Activated gamma-delta T cell treated with Interleukin-2 at 50 U/mL for 16 hours (primary cell): ENCODE measurements around the gene PRR14.
"Not testable (repeated sequence)": the region's sequence is repeated elsewhere in the genome, so short reads cannot be mapped to it uniquely, and the experiment has no call there.

Source experiments
- DNase-seq: peaks from one replicate; pipeline ENCODE4 v3.0.0-alpha.2; 2020

PRR14 gene

GRCh38 chr16:30650369-30651123 lies at the start of gene PRR14:
Gene PRR14, plus strand, starts transcription at chr16:30650960. Its CDS starts 686 bp downstream, at chr16:30651646.
- DNase-seq: peak; percentile 98

- no peak for DNase-seq
These were observed 48.8 kb upstream of the PRR14 start for GRCh38 chr16:30601966-30602365.

- DNase-seq: no peak
These were observed 48.0 kb upstream of the PRR14 start for GRCh38 chr16:30602616-30603277.

GRCh38 chr16:30603945-30604315 lies 46.8 kb upstream of the PRR14 start:
- DNase-seq: no peak

GRCh38 chr16:30604316-30604947 lies 46.3 kb upstream of the PRR14 start:
- no peak for DNase-seq

GRCh38 chr16:30605158-30605557 lies 45.6 kb upstream of the PRR14 start:
- DNase-seq: no peak

GRCh38 chr16:30606004-30606403 lies 44.8 kb upstream of the PRR14 start:
- DNase-seq: no peak

- DNase-seq: peak; percentile 22
These were observed 41.5 kb upstream of the PRR14 start for GRCh38 chr16:30609002-30609925.

- DNase-seq: peak; percentile 91
These were observed 40.6 kb upstream of the PRR14 start, which contains the start of gene ZNF689 for GRCh38 chr16:30609926-30610839. Gene ZNF689, minus strand, starts transcription at chr16:30610389. Its CDS starts 348 bp downstream, at chr16:30610041.

- DNase-seq: peak; percentile 52
These were observed 35.2 kb upstream of the PRR14 start for GRCh38 chr16:30615358-30616091.

GRCh38 chr16:30619202-30619601 lies 31.6 kb upstream of the PRR14 start:
- no peak for DNase-seq

- no peak for DNase-seq
These were observed 31.1 kb upstream of the PRR14 start for GRCh38 chr16:30619638-30620037.

GRCh38 chr16:30620169-30620568 lies 30.6 kb upstream of the PRR14 start:
- no peak for DNase-seq

- no peak for DNase-seq
These were observed 29.0 kb upstream of the PRR14 start for GRCh38 chr16:30621765-30622164.

GRCh38 chr16:30622455-30623032 lies 28.2 kb upstream of the PRR14 start:
- DNase-seq: no peak

- DNase-seq: no peak
These were observed 27.1 kb upstream of the PRR14 start for GRCh38 chr16:30623536-30624283.

GRCh38 chr16:30626236-30626635 lies 24.5 kb upstream of the PRR14 start:
- DNase-seq: no peak

- peak; percentile 88 for DNase-seq
These were observed 21.9 kb upstream of the PRR14 start for GRCh38 chr16:30628628-30629540.

GRCh38 chr16:30632454-30632853 lies 18.3 kb upstream of the PRR14 start:
- not testable (repeated sequence) for DNase-seq
